Measurements from ENCODE around the gene FAM236D.
"Not testable (repeated sequence)": the region's sequence is repeated elsewhere in the genome, so short reads cannot be mapped to it uniquely, and the experiment has no call there.

Gene FAM236D

DNA sequence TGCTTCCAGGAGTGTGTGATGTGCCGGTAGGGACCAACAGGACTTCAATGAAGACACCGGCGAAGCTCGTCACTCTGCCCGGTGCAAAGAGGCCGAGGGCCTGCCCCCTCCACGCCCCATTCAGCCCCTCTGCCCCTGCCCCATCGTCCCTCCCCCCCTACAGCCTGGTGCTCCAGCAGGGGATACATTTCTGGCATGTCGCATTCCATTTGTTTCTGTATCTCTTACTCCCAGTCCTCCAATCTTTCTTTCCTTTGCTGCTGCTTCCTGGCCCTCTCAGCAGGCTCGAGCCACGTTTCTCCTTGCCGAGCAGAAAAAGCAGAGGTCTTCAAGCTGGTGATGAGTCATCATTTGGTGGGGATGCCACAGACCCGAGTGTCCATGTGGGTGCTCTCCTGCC is at the start of gene FAM236D:
TSS of gene FAM236D (minus strand) at position 101 of the 400 bp plus-strand sequence. CDS start at position 1, 100 bp downstream.
- DNase-seq (ENCODE audit: low spot score) = not testable (repeated sequence)

DNA sequence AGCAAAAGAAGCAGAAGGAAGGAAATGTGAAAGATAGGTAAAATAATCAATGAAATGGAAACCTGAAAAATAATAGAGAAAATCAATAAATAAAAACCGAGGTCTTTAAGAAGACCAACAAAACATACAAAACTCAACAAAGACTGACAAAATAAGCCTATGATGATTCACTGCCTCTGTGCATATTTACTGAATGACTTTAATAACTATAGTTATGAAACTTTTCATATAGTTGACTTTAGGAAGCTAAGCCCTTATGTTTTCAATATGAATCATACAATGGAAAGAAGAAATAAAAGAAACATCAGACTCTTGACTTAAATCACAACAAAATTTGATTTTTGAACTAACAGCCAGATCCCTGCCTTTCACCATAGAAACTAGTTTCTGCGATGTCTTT is 29.5 kb upstream of the FAM236D start:
- not testable (repeated sequence) for DNase-seq (ENCODE audit: low spot score)

GRCh38 chrX:72830701-72831100 is 22.7 kb upstream of the FAM236D start:
- DNase-seq (ENCODE audit: low spot score) = not testable (repeated sequence)

- DNase-seq (ENCODE audit: low spot score) = not testable (repeated sequence)
These were observed 17.6 kb downstream of the FAM236D start for GRCh38 chrX:72790390-72790789.

- not testable (repeated sequence) for DNase-seq (ENCODE audit: low spot score)
These were observed 19.9 kb downstream of the FAM236D start for GRCh38 chrX:72788142-72788541.

GRCh38 chrX:72783964-72784363 is 24.0 kb downstream of the FAM236D start:
- DNase-seq (ENCODE audit: low spot score) = not testable (repeated sequence)

GRCh38 chrX:72783365-72783936 is 24.6 kb downstream of the FAM236D start:
- DNase-seq (ENCODE audit: low spot score) = not testable (repeated sequence)

- not testable (repeated sequence) for DNase-seq (ENCODE audit: low spot score)
These were observed 25.4 kb downstream of the FAM236D start, which contains the start of gene FAM236B for GRCh38 chrX:72782560-72782959. FAM236B (minus strand) TSS chrX:72782660; CDS start chrX:72782560, 100 bp downstream.

DNA sequence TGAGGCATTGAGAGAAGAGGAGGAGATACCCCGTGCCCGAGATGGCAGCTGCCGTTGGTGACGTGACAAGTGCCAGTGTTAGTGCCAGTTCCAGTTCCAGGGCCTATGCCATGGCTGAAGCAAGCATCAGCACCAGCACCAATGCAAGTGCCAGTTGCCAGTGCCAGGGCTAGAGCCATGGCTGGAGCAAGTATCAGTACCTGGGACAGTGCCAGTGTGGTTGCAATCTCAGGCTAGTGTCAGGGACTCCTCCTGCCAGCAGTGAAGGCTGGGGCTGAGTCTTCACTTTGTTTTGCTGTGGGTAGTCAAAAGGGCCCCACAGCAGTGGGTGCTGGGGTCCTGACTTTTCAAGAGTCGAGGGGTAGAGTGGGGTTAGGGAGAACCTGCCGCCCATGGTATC is 29.9 kb downstream of the FAM236D start:
- not testable (repeated sequence) for DNase-seq (ENCODE audit: low spot score)

DNA sequence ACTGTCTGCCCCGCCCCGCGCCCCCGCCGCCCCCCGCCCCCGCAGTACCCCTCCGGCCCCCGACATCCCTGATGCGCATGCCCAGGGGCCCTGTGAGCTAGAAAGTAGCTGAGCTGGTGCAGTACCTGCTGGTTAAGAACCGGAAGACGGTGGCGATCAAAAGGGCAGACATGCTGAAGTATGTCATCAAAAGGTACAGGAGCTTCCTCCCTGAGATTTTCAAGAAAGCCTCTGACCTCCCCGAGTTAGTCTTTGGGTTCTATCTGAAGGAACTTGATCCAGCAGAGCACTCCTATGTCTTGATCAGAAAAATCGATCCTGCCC is 30.6 kb downstream of the FAM236D start:
- DNase-seq (ENCODE audit: low spot score) = not testable (repeated sequence)

GRCh38 chrX:72776653-72777466 is 31.1 kb downstream of the FAM236D start, which contains the start of gene DMRTC1B:
DMRTC1B (plus strand) TSS chrX:72776890; CDS start chrX:72845136, 68,246 bp downstream.
- DNase-seq (ENCODE audit: low spot score) = not testable (repeated sequence)

- not testable (repeated sequence) for DNase-seq (ENCODE audit: low spot score)
These were observed 47.6 kb downstream of the FAM236D start for GRCh38 chrX:72760454-72760853.
